LNCaP clone FGC (cell line): ENCODE results near the gene SCO2.

Experiments used
- DNase-seq: peaks from one replicate; pipeline ENCODE4 v3.0.0-alpha.2; 2011; ENCODE audit warnings: low read depth
- H3K4me3 ChIP-seq: 2 replicates; pipeline ENCODE4 v1.5.1; 2011; ENCODE audit warnings: mild to moderate bottlenecking, low read depth, low read length, control low read depth
- CTCF ChIP-seq: IDR thresholded peaks from 2 replicates; pipeline ENCODE4 v1.5.1; 2012; ENCODE audit warnings: mild to moderate bottlenecking; ENCODE audit not compliant: control insufficient read depth, insufficient read depth; ENCODE audit errors: extremely low read depth

Gene SCO2

GRCh38 chr22:50485221-50486131, 39.9 kb downstream of the SCO2 start:
- TF ChIP-seq CTCF: no peak
- no peak overlapping the region for H3K4me3 ChIP-seq
- DNase-seq: no peak

GRCh38 chr22:50483977-50484853, 41.2 kb downstream of the SCO2 start:
- TF ChIP-seq CTCF: no peak
- H3K4me3 ChIP-seq: no peak overlapping the region
- no peak for DNase-seq

GRCh38 chr22:50483556-50483955, 41.8 kb downstream of the SCO2 start:
- no peak for DNase-seq
- no peak for TF ChIP-seq CTCF
- H3K4me3 ChIP-seq: no peak overlapping the region

- DNase-seq: no peak
- peak overlapping the region; percentile 86 for H3K4me3 ChIP-seq
- TF ChIP-seq CTCF: no peak
Observed at GRCh38 chr22:50483106-50483505, 42.3 kb downstream of the SCO2 start.

GRCh38 chr22:50482107-50483074, 43.0 kb downstream of the SCO2 start:
- DNase-seq: no peak
- H3K4me3 ChIP-seq: peak overlapping the region; percentile 86
- TF ChIP-seq CTCF: no peak

- DNase-seq: no peak
- no peak for TF ChIP-seq CTCF
- H3K4me3 ChIP-seq: peak within 1 kb of the TSS; percentile 86
Observed at GRCh38 chr22:50481440-50482106, 43.8 kb downstream of the SCO2 start, which contains the start of gene ADM2. Gene ADM2 (plus strand): TSS chr22:50481543. CDS start chr22:50481848, 305 bp downstream.
